NCI-H2196 treated with DMSO at 0.1 percent for 48 hours (cell line): Measurements from ENCODE around the gene MGA.
A peak's percentile ranks its signal among the peaks of the same experiment; 100 is the strongest.

ENCODE experiments used
- DNase-seq: peaks from one replicate; lab custom pipeline; 2025; ENCODE audit not compliant: unreplicated experiment; lab: John Stamatoyannopoulos, UW

Gene MGA

DNA sequence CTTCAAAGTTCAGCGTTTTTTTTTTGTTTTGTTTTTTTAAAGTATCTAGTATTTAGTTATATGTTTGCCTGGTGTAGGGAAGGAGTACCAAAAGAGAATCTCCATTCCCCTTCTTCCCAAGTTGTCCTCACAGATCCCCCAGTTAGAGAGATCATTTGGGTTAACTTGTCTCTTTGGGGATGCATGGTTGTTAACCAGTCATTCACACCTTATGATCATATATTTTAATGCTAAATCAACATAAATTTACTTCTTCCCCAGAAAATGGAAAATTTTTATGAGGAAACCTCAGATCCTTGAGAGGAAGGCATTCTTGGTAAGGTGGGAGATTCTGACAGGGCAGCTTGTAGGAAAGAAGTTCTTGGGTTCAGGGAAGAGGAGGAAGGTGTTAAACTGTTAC, 1.5 kb upstream of the MGA start:
- no peak for DNase-seq

DNA sequence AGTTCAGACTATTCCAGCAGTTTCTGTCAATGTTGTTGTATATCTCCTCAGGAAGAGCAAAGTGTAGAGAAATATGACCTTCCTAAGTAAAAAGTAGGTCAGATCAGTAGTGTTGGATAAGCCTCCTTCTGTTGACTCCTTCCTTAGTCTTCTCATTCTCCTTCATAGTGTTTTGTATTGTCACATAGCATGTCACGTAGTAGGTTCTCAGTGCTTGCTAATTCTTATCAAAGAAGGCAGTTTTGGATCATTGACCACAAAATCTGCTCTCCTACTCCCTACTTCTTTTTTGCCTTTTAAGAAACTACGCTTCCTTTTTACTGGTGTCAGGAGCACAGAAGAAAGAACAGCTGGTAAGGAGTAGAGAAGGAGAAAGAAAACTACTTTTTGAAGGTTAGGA, 1.0 kb upstream of the MGA start:
- no peak for DNase-seq

DNA sequence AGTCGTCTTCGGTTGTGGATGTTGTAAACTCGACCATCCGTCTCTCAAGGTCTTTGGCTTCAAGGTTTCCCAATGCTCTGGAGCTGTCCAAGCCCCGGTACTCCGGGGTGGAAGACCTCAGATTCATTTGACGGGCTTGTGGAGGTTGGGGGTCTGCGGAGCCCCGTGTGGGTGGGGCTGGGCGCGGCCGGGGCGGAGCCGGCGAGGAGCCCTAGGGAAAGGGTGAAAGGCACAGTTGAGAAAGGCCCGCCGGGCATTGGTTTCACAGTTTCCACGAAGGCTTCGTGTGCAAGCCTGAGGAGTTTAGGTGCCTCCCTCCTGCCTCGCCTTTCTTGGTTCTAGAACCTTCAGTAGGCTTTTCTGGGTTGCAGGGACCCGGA, 360 bp upstream of the MGA start:
- DNase-seq: no peak

DNA sequence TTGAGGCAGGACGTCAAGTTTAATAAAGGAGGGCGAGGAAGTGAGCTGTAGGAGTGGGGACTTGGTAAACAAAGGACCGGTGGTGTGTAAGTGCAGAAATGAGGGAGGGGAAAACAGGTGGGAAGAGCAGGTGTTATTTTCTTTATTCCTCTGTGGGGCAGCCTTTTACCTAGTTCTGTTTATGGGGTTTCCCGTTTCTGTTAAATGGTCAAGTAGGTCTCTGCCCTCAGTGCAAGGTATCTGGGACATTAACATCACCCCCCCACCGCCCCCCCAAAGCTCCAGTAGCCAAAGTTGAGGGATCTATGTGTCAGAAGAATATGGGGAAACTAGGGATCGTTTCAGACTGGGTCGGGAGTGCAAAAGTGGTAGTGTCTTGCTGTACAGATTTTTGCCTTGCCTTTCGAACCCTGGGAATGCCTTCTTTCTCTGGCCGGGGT, 893 bp downstream of the MGA start:
- DNase-seq: no peak

DNA sequence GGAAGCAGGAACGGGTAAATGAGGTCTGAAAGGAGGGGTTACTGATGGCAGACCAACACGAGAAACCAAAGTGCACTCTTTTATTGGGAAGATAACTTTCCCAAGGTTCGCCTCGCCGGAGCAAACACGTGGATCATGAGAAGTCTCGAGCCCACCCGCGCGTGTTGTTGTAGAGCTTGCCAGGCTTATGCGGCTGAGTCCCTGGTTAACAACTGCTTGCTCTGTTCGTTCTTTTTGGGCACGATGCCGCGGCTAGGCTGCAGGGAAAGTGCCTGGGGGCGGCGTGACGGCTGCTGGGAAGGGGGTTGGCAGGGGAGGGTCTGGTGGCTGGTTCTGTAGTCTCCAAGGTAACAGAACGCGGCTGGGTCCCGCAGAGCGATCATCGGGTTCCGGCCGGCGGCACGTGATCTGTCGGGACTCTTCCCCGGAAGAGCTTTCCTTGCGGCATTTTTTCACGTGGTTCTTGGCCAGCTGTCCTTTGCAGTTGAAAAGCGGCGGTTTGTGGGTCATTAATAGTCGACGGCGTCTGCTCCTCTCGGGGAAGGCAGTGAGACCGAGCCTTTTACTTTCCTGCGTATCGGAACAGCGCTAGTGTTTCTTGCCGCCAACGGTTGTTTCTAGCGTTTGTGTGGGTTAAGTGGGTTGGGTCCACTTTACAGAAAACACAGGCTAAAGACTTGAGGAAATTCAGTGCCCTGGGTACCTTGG, 1.5 kb downstream of the MGA start:
- peak; percentile 25 for DNase-seq

DNA sequence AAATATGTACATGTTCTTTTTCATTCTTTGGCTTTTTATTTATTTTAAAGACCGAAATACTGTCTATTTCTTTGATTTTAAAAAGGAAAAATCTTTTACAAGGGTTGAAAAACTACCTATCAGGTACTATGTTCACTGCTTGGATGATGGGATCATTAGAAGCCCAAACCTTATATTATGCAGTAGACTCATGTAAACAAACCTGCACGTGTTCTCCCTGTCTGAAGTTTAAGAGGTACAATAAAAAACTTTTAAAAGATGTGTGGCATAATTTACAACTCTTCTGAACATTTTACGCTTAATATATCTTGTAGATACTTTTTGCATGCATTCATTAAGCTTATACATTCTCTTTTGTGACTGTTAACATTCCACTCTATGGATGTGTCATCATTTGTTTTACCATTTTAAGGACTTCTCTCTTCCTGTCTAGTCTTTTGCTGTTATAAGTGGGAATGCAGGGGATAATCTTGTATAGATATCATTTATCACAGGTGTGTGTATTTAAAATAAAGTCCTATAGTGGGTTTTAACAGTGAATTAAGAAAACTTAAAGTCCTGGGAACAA, 6.2 kb downstream of the MGA start:
- no peak for DNase-seq

DNA sequence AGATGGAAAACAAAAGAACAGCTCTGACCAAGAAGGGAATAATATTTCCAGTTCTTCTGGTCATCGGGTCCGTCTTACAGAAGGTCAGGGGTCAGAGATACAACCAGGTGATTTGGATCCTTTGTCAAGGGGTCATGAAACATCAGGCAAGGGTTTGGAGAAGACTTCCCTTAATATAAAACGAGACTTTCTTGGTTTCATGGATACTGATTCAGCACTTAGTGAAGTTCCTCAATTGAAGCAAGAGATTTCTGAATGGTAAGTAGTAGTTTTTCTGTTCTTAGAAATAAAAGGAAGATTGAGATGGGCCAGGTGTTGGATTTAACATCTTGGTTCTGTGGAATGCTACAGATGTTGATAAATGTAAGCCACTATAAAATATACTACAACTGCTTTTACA, 9.5 kb downstream of the MGA start:
- no peak for DNase-seq

DNA sequence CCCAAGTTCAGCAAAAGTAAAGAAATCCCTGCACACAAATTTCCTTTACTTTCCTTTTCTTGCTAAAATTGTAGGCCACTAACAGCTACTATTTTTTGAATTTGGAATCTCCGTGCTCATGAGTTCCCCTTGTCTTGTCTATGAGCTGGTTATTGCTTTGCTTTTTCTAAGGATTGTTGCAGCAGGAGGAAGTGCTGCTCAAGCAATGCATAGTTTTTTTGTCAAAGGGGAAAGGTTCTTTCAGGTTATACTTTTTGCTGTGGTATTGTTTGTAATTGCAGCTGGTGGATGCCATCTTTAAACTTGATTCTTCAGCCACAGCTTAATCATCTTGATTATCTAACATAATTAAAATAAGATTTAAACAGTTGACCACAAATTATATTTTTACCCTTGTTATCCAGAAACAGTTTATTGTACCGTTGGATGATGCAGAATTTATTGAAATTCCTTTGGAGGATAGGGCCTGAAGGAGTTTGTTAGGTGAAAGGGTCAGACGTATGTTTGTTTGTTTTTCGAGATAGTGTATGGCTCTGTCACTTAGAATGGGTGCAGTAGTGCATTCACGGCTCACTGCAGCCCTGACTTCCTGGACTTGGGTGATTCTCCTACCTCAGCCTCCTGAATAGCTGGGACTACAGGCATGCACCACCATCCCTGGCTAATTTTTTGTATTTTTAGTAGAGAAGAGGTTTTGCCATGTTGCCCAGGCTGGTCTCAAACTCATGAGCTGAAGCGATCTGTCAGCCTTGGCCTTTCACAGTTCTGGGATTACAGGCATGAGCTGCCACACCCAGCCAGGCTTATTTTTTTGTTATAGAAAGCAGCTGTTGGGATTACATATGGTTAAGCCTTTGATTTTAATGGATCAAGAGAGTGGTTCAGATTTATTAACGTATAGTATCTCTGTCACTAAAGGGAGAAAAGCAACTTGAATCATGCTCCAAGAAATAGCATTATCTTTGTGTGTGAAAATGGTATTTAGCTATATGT, 11.7 kb downstream of the MGA start:
- no peak for DNase-seq

DNA sequence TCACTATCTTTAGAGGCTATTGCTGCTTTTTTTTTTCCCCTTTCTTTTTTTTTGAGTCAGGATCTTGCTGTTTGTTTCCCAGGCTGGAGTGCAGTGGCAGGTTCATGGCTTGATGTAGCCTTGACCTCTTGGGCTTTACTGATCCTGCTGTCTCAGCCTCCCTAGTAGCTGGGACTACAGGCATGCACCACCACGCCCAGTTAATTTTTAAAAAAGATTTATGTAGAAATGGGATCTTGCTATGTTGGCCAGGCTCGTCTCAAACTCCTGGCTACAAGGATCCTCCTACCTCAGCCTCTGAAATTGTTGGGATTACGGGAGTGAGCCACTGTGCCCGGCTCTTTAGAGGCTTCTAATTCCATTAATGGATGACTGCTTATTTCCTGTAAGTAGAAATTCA, 15.1 kb downstream of the MGA start:
- DNase-seq: no peak

DNA sequence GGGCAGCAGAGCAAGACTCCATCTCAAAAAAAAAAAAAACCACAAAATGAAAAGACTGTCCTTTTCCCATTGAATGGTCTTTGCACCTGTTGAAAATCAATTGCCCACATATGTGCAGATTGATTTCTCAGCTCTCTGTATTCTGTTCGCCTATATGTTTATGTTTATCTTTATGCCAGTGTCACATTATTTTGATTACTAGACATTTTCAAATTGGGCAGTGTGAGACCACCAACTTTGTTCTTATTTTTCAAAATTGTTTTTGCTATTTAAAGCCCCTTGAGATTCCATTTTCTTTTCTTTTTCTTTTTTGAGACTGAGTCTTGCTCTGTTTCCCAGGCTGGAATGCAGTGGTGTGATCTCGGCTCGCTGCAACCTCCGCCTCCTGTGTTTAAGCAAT, 18.5 kb downstream of the MGA start:
- DNase-seq: no peak

DNA sequence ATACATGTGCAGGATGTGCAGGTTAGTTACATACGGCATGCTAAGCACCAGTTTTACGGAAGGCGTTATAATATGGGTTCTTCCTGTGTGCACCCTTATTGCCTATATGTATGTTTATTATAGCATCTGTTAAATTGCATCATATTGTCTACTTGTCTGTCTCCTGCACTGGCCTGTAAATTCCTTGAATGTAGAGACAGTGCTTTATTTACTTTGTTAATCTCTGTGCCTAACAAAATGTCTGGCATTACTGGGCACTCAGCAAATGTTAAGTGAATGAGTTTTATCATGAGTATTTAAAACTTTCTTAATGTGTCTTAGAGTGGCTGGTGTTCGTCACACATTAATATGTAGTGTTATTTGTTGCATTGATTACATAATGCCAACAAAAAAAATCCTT, 23.8 kb downstream of the MGA start:
- DNase-seq: no peak

DNA sequence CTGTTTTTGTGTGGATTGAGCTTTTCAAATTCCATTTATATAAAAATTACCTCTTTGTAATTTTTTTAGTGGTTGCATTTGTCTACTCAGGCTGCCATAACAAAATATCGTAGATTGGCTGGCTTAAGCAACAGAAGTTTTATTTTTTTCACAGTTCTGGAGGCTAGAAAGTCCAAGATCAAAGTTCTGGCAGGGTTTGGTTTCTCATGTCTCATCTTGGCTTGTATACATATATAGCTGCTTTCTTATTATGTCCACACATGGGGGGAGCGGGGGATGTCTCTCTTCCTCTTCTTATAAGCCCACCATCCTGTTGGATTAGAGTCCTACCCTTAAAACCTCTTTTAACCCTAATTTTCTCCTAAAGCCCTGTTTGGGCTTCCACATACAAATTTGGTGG, 28.5 kb downstream of the MGA start:
- DNase-seq: no peak

DNA sequence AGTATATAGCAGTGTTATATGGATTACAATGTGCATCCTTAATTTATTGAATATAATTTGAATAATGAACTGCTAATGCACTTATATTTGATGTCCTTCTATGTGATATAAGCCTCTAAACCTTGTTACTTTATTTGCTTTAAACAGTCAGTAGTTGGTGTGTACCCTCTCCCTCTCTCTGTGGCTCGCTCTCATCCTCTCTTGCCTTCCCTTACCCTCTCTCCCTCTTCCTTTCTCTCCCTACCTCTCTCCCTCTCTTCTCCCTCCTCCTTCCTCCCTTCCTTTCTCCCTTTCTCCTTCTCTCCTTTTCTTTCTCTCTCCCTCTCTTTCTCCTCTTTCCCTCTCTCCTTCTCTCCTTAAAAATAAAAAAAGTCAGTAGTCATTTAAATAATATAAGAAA, 28.9 kb downstream of the MGA start:
- no peak for DNase-seq

DNA sequence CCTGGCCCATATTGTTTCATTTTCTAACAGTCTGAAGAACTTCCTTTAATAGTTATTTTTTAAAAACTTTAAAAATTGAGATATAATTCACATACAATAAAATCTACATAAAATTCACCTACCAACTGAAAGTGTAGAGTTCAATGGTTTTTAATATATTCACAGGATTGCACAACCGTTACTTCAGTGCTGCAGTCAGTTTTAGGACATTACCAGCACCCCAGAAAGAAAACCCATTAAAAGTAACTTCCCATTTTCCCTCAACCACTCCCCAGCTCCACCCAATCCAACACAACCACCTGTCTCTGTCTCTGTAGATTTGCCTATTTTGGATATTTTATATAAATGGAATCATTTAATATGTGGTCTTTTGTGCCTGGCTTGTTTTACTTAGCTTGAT, 29.6 kb downstream of the MGA start:
- DNase-seq: no peak

DNA sequence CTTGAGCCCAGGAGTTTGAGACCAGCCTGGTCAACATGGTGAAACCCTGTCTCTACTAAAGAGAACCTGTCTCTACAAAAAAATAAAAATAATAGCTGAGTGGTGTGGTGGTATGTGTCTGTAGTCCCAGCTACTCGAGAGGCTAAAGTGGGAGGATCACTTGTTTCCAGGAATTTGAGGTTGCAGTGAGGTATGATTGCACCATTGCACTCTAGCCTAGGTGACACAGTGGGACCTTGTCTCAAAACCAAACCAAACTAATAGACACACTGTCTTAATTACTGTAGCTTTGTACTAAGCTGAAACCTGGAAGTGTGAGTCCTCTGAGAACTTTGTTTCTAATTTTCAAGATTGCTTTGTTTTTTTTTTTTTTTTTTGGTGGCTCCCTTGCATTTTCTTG, 30.4 kb downstream of the MGA start:
- no peak for DNase-seq

DNA sequence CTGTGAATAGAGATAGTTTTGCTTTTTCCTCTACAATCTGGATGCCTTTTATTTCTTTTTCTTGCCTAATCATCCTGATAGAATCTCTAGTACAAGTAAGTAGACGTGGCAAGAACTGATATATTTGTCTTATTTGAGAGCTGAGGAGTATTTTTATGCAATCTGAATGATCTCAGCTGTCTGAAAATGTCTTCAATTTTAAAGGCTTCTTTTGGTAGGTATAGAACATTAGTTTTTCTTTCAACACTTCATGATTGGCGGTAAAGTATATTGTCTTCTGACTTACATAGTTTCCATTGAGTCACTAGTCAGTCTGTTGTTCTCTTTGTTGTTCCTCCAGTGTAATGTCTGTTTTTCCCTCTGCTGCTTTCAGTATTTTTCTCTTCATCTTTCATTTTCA, 31.3 kb downstream of the MGA start:
- DNase-seq: no peak

DNA sequence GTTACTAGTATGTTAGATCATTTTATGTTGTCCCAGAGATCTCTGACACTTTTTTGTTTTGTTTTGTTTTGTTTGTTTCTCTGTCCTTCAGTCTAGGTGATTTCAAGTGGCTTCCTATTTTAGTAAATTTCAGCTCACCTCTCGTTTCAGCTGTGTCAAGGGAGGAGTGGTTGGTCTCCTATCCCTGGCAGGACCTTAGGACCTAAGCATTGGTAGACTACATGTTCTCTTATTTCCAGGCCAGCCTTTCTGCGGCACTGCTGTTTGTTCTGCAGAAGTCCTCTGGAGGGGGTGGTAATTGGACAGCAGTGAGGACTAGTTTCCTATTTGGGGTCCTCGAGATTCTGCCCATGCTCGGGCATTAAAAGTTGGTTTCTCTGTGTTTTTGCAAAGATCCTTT, 31.8 kb downstream of the MGA start:
- DNase-seq: no peak

DNA sequence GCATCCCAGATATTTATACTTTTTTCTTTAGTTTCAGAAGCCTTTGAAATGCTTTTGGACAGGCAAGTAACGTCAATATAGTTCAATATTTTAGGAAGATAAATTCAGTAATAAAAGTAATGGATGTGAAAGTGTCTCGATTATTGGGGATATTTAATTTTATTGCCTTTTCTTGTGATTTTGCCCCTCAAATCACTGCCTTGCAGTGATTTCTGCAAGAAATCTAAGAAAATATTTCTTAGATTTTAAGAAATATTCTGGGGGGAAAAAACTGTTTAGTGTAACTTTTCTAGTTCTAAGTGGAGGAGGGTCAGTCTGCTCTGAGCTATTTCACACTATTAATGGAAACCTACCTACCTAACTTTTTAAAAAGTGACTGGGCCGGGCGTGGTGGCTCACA, 33.6 kb downstream of the MGA start:
- DNase-seq: no peak

DNA sequence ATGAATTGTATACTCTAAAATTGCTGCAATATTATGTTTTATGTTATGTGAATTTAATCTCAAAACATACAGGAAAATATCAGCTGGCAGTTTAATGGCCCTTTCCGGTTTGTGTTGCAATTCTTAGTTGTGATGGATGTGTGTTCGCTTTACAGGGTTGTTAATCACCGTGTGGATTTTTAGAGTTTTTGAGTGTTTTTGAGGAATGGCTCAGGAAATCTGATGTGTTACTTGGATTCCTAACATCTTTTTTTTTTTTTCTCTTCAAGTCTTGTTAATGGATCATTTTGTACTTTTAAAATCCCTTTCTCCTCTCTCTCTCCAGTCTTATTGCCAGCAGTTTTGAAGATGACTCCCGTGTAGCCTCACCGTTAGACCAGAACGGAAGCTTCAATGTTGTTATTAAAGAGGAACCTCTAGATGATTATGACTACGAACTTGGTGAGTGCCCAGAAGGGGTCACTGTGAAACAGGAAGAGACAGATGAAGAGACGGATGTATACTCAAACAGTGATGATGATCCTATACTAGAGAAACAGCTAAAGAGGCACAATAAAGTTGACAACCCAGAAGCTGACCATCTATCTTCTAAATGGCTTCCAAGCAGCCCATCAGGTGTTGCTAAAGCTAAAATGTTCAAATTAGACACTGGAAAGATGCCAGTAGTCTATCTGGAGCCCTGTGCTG, 35.7 kb downstream of the MGA start:
- no peak for DNase-seq

DNA sequence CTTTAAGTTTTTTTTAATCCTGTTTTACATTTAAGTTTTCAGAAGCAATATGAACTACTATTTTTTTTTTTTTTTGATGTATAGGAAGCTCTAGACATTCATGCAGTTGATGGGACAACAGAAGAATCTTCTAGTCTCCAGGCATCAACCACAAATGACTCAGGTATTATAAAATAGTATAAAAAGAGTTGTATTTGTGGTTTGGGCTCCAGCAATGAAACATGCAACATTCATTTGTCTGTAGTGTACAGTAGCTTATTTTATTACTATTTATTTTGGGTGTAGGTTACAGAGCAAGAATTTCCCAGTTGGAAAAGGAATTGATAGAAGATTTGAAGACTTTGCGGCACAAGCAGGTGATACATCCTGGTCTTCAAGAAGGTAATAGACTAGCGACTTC, 38.6 kb downstream of the MGA start:
- DNase-seq: no peak

DNA sequence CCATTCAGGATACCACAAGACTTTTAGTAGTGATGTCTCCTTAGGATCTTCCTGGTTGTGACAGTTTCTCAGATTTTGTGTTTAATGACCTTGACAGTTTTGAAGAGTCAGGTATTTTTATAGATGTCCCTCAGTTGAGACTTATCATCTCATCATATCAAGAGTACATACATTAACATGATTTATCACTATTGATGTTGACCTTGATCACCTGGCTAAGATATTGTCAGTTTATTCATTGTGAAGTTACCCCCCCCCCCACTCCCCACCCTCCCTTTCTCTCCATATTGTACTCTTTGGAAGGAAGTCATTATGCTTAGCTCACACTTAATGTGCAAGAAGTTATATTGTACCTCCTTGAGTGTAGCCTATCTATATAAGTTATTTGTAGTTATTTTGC, 42.9 kb downstream of the MGA start:
- no peak for DNase-seq

DNA sequence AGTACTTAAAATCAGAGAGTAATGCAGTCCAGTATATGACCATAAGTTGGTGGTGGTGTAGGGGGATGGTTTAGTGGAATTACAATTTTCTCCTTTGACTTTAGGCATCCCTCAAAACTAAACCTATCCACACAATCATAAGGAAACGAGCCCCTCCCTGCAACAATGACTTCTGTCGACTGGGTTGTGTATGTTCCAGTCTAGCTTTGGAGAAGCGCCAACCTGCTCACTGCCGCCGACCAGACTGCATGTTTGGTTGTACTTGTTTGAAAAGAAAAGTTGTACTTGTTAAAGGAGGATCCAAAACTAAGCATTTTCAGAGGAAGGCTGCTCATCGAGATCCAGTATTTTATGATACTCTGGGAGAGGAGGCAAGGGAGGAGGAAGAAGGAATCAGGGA, 52.8 kb downstream of the MGA start:
- DNase-seq: no peak
